DMS114 treated with DMSO at 0.1 percent for 48 hours (cell line): ENCODE results near the gene ARHGAP10.

Experiments
- DNase-seq: peaks from one replicate; lab custom pipeline; 2025; ENCODE audit not compliant: unreplicated experiment; lab: John Stamatoyannopoulos, UW

The ARHGAP10 gene, protein sequence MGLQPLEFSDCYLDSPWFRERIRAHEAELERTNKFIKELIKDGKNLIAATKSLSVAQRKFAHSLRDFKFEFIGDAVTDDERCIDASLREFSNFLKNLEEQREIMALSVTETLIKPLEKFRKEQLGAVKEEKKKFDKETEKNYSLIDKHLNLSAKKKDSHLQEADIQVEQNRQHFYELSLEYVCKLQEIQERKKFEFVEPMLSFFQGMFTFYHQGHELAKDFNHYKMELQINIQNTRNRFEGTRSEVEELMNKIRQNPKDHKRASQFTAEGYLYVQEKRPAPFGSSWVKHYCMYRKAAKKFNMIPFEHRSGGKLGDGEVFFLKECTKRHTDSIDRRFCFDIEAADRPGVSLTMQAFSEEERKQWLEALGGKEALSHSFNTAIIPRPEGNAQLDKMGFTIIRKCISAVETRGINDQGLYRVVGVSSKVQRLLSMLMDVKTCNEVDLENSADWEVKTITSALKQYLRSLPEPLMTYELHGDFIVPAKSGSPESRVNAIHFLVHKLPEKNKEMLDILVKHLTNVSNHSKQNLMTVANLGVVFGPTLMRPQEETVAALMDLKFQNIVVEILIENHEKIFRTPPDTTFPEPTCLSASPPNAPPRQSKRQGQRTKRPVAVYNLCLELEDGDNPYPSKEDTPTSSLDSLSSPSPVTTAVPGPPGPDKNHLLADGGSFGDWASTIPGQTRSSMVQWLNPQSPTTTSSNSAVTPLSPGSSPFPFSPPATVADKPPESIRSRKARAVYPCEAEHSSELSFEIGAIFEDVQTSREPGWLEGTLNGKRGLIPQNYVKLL

DNA sequence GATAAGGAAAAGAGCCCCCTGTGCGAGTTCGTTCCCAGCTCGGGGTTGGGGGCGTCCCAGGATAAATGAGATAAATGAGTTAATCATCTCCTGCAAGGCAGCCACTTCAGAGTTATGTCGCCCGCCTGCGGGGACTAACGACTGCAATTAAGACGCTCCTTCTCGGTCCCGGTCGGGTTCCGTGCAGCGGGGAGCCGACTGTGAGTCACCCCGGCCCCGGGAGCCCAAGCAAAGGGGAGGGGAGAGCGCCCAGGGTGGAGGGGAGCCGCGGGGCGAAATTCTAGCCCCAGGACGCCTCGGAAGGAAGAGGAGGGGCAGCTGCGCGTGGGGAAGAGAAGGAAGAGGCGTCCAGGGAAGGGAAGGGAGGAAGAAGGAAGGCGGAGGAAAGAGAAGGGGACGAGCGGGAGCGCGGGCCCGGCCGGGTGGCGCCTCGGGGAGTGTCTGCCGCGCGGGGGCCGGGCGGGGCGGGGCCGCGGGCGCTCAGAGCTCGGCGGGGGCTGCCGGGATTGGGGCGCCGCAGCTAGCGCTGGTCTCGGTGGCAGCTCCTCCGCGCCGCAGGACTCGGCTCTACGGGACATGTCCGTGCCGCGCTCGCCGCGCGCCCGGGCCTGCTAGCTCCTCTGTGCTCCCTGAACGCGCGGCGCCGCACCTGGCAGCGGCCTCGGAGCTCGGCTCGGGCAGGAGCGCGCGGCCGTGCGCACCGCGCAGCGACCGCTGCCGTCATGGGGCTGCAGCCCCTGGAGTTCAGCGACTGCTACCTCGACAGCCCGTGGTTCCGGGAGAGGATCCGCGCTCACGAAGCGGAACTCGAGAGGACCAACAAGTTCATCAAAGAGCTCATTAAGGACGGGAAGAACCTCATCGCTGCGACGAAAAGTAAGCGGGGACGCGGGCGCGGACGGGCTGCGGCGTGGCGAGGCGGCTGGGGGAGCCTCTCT lies at the start of gene ARHGAP10:
Gene ARHGAP10 (plus strand): TSS at position 509 of the 938 bp plus-strand sequence. CDS start 214 bp downstream, at position 723.
- peak; percentile 35 for DNase-seq

DNA sequence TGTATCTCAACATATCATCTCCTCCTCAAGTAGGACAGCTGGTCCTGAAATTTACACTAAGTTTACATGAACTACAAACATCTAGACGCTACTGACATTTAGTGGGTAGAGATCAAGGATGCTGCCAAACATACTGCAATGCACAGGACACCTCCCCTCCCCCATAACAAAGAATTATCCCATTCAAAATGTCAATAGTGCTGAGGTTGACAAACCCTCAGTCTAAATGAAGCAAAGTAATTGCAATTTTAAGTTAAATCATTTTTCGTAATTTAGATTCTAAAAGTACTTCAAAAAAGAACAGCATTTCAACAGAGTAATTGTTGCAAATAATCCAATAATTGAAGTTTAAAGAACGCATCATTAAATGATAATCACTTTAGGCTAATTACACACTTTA lies 49.1 kb upstream of the ARHGAP10 start:
- no peak for DNase-seq

DNA sequence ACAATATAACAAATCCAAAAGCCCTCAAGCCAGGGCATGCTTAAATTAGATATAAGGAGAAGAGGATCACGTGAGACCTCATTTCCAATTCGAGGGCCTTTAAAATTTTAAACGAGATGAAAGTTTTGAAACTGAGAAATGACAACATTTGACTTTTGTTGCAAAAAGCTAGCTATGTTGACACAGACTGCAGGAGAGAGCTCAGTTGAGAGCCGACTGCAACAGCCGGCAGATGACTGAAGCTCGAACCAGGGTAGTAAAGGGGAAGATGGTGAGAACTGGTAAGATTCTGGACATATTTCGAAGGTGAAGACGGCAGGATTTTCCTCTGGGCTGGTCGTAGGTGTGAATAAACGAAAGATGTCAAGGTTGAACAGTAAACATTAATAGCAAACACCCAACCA lies 48.7 kb upstream of the ARHGAP10 start:
- DNase-seq = no peak

GRCh38 chr4:147683717-147684700 lies 47.9 kb upstream of the ARHGAP10 start, which contains the start of gene PRMT9:
Gene PRMT9 (minus strand): TSS chr4:147684163. CDS start chr4:147683987, 176 bp downstream.
- peak; percentile 75 for DNase-seq

GRCh38 chr4:147689067-147689466 lies 42.8 kb upstream of the ARHGAP10 start:
- no peak for DNase-seq

DNA sequence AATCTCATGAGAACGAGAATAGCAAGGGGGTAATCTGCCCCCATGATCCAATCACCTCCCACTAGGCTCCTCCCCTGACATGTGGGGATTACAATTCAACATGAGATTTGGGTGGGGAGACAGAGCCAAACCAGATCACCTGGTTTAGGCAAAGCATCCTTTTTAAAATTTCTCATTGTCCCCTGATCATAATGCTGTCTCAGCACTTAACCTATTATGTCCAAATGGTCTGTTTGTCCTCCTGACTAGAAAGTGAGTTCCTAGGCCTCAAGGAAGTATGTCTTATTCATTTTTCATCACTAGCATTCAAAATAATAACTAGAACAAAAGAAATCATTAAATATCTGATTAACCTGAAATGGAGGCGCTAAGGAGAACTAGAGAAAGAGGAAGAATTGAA lies 40.1 kb upstream of the ARHGAP10 start:
- no peak for DNase-seq

- no peak for DNase-seq
Observed at GRCh38 chr4:147693218-147693617, 38.7 kb upstream of the ARHGAP10 start.

DNA sequence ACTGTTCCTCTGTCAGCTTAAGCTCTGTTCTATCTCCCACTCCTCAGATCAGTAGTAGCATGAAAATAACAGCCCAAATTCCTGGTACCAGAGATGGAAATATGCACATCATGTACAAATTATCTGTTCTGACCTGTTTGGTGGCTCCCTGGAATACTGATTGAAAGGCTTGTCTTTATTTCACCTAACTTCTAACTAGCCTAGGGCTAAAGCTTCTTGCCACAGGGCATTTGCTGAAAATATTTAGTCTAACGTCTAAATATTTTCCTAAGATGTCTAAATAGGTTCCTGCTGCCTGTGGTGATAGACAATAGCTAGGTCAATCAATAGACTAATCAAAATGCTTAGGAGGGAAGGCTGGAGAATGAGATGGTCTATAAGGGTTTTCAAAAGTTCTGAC lies 35.0 kb upstream of the ARHGAP10 start:
- DNase-seq = no peak

GRCh38 chr4:147704846-147705245 lies 27.0 kb upstream of the ARHGAP10 start:
- no peak for DNase-seq

- peak; percentile 10 for DNase-seq
Observed at GRCh38 chr4:147707892-147708672, 23.8 kb upstream of the ARHGAP10 start.

- no peak for DNase-seq
Observed at GRCh38 chr4:147709999-147710398, 21.9 kb upstream of the ARHGAP10 start.

DNA sequence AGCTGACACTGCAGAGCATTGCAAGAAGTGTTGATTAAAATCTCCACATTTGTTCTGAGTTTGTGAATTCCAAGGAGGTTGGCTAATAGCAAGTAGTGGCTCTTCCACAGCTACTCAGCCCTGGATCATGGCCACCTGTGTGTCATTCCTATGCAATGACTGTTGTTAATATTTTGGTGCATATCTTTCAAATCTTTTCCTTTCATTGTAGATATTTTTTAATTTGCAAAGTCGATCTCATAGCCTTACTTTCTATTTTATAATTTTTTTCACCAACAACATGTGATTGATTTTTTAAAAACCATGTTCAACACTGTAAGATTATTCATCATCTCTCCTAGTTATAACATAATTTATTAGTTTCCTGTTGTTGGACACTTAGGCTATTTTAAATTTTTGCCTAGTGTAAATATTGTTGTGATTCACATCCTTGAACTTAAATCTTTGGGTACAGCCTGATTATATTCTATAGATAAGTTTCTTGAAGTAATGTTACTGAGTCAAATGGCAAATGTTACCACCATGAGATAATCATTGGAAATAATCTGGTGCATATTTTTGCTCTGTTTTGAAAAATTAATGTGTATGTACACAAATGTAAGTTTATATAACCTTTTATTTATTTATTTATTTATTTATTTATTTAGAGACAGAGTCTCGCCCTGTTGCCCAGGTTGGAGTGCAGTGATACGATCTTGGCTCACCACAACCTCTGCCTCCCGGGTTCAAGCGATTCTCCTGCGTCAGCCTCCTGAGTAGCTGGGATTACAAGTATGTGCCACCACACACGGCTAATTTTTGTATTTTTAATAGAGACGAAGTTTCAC lies 17.1 kb upstream of the ARHGAP10 start:
- no peak for DNase-seq

- no peak for DNase-seq
Observed at GRCh38 chr4:147717878-147718277, 14.0 kb upstream of the ARHGAP10 start.

DNA sequence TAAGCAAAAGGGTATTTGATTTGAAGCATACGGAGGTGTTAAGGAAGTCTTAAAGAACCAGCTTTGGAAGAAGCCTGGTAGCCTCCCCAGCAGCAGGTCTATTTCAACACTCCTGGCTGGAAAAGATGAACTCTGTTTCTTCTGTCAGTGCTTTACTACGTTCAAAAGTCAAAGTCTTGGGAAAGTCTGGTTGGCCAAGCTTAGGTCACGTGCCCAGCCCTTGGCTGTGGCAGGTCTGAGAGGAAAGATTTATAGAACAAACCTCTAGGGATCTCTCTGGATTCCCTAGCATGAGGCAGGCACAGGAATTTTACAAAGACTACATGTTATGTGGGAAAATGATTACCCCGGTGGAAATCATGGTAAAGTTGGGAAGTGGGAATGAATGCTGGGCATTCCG lies 8.6 kb upstream of the ARHGAP10 start:
- DNase-seq = no peak

GRCh38 chr4:147724468-147725201 lies 7.3 kb upstream of the ARHGAP10 start:
- no peak for DNase-seq

GRCh38 chr4:147725673-147726072 lies 6.2 kb upstream of the ARHGAP10 start:
- no peak for DNase-seq

GRCh38 chr4:147727476-147728028 lies 4.3 kb upstream of the ARHGAP10 start:
- DNase-seq = no peak
